GM12878 (cell line): Measurements from ENCODE around the gene CNNM3. TPM values are rescaled to one million over a fixed set of nuclear protein-coding genes. Genes with fewer than 3 reads are reported as not detected.

ENCODE experiments used
- ATAC-seq: fragments of 200-7000 bp; cut with Tn5 transposase; 3 replicates; pipeline ENCODE4 v1.9.1; 2020; ENCODE audit warnings: mild to moderate bottlenecking, moderate library complexity
- BruUV-seq: library from RNA; stranded (reverse); fragments of 400-500 nt; replicated peaks from 2 replicates; lab custom pipeline; 2021; lab: Mats Ljungman, UMichigan
- CTCF ChIA-PET: fragments of 300-600 bp; sonication (Branson Sonifier 250); formaldehyde crosslinking; extraction: SDS; loops from one replicate; lab custom pipeline; 2021; ENCODE audit warnings: inconsistent platforms; lab: Yijun Ruan, JAX
- POLR2A ChIA-PET: fragments of 350-600 bp; formaldehyde crosslinking; extraction: SDS; loops from one replicate; lab custom pipeline; 2021; ENCODE audit warnings: inconsistent platforms; lab: Charles Lee
- RAD21 ChIA-PET: fragments of 300-600 bp; sonication (Branson Sonifier 250); formaldehyde crosslinking; loops from one replicate; lab custom pipeline; 2023; ENCODE audit warnings: antibody characterized with exemption; ENCODE audit not compliant: unreplicated experiment; lab: Charles Lee
- SMC1A ChIA-PET: fragments of 300-600 bp; sonication (Branson Sonifier 250); formaldehyde crosslinking; loops from one replicate; lab custom pipeline; 2023; ENCODE audit not compliant: unreplicated experiment, uncharacterized antibody; lab: Charles Lee
- DNase-seq: peaks from one replicate; pipeline ENCODE4 v3.0.0-alpha.2; 2011; ENCODE audit warnings: low read depth, low spot score
- FAIRE-seq: peaks from 3 replicates; lab custom pipeline; 2011; peaks lifted over from hg19 to GRCh38; lab: Jason Lieb, UNC
- H2AFZ ChIP-seq: 2 replicates; pipeline ENCODE4 v1.6.0; 2011; ENCODE audit warnings: low read depth, low read length, control low read depth; ENCODE audit not compliant: control insufficient read depth
- H3K27ac ChIP-seq: 2 replicates; pipeline ENCODE4 v1.5.1; 2011; ENCODE audit warnings: control low read depth; ENCODE audit not compliant: control insufficient read depth, insufficient read depth
- H3K27me3 ChIP-seq, 2 experiments: replicated peaks in 1 of 2; 2 replicates each; pipeline versions ENCODE4 v1.6.0 to v1.6.1; 2011; ENCODE audit warnings: low read length in 1 of 2; ENCODE audit not compliant: control insufficient read depth in 2 of 2, insufficient read depth in 2 of 2
- H3K36me3 ChIP-seq, 2 experiments: 2 replicates each; pipeline ENCODE4 v1.5.1; 2011; ENCODE audit warnings: low read length in 1 of 2; ENCODE audit not compliant: control insufficient read depth in 2 of 2, insufficient read depth in 2 of 2
- H3K4me1 ChIP-seq: 2 replicates; pipeline ENCODE4 v1.6.1; 2011; ENCODE audit warnings: mild to moderate bottlenecking, low read length, moderate library complexity, mixed read lengths; ENCODE audit not compliant: control insufficient read depth, insufficient read depth
- H3K4me2 ChIP-seq: 2 replicates; pipeline ENCODE4 v1.6.0; 2011; ENCODE audit warnings: control low read depth; ENCODE audit not compliant: control insufficient read depth, insufficient read depth
- H3K4me3 ChIP-seq: fragments of 200-600 bp; sonication (generic); 2 replicates; pipeline ENCODE4 v1.5.1; 2016
- H3K79me2 ChIP-seq: 2 replicates; pipeline ENCODE4 v1.6.0; 2011; ENCODE audit warnings: low read length; ENCODE audit not compliant: control insufficient read depth, insufficient read depth
- H3K9ac ChIP-seq: 2 replicates; pipeline ENCODE4 v1.8.0; 2011; ENCODE audit warnings: low read length, control low read depth, mixed read lengths; ENCODE audit not compliant: control insufficient read depth, insufficient read depth
- H3K9me3 ChIP-seq: replicated peaks from 3 replicates; pipeline ENCODE4 v1.5.1; 2011; ENCODE audit warnings: mild to moderate bottlenecking, low read length; ENCODE audit not compliant: control insufficient read depth, insufficient read depth
- H4K20me1 ChIP-seq: 2 replicates; pipeline ENCODE4 v1.6.0; 2011; ENCODE audit not compliant: control insufficient read depth, insufficient read depth
- POLR2A ChIP-seq: IDR thresholded peaks from 2 replicates; pipeline ENCODE4 v1.6.1; 2011; ENCODE audit warnings: low read depth, mild to moderate bottlenecking, low read length
- ZBTB4 ChIP-seq: fragments of 450-650 bp; formaldehyde crosslinking; IDR thresholded peaks from 2 replicates; pipeline ENCODE4 v1.4.0; 2022; ENCODE audit warnings: mild to moderate bottlenecking, moderate library complexity
- WGBS: methylation state at CpG from one replicate; pipeline ENCODE4 v1.1.6; 2016; ENCODE audit warnings: low lambda C conversion rate; ENCODE audit not compliant: insufficient replicate concordance, insufficient coverage; ENCODE audit errors: missing lambda C conversion rate; 5-methylcytosine and 5-hydroxymethylcytosine counted together
- in situ Hi-C: fragments of 300-500 bp; cut with MboI; formaldehyde crosslinking; loops from 9 replicates; pipeline ENCODE4 v1.14.3; 2018; ENCODE audit warnings: mixed read lengths
- intact Hi-C: fragments of 100-400 bp; cut with micrococcal nuclease; formaldehyde crosslinking; loops from one replicate; pipeline ENCODE4 v1.14.2; 2022; ENCODE audit not compliant: unreplicated experiment
- polyA plus RNA-seq, 11 experiments: library from polyadenylated mRNA; depleted of rRNA in 4 of 11; unstranded in 6 of 11; stranded (reverse) in 5 of 11; fragments of >200 nt; fragmentation: Nextera tagmentation in 4 of 11; fragmentation: Illumina TruSeq in 1 of 11; extraction: Ambion mirVana in 4 of 11; extraction: Trizol in 1 of 11; gene quantifications; 1 replicate in 1 of 11; 2 replicates in 10 of 11; pipeline versions ENCODE4 v1.2.1 to v1.2.3, GENCODE V29; 2011 to 2016; ENCODE audit warnings: inconsistent platforms in 2 of 11, missing spikeins in 2 of 11, low read depth in 1 of 11
- total RNA-seq, 4 experiments: library from RNA; depleted of rRNA in 3 of 4; stranded (reverse); fragments of >200 nt in 3 of 4; fragmentation: Illumina TruSeq in 1 of 4; extraction: Trizol in 1 of 4; gene quantifications; 2 replicates each; pipeline versions ENCODE4 v1.2.1 to v1.2.3, GENCODE V29; 2013 to 2021

Gene CNNM3
- total and polyA plus RNA-seq, 10 of the 15 experiments (the other 5 are each of a cell fraction or from before 2014, with no cell fraction given) = 0.72 to 14.3 (median 4.0) TPM

GRCh38 chr2:96839875-96840850, 24.1 kb downstream of the CNNM3 start:
- Histone ChIP-seq H3K27ac (no peak overlapping the region), H3K27me3 (no peaks in the 10 kb centered on the region), H3K36me3 (no peaks in the 10 kb centered on the region; a peak in 1 of 4 replicates), H3K9ac (no peak overlapping the region), H3K4me3 (no peak overlapping the region), H3K4me2 (no peak overlapping the region; the same call in 1 of the 2 replicates), H4K20me1 (no peaks in the 10 kb centered on the region), H3K9me3 (no peaks in the 10 kb centered on the region), H3K4me1 (peaks cover 9% of the 10 kb centered on the region), H2AFZ (no peak overlapping the region), H3K79me2 (no peaks in the 10 kb centered on the region)
- CTCF ChIA-PET = interaction anchor here (0.5 to 1.8 kb wide), 2 partner anchors 17 to 234 kb away, joined by 3 to 6 read pairs; partner anchors contain the start of gene ANKRD39
- in situ Hi-C loops (no loop called here), intact Hi-C loops (no loop called here)
- no TSS peak for BruUV-seq
- no peak for ATAC-seq
- POLR2A ChIA-PET = no interaction called here
- SMC1A ChIA-PET = interaction anchor here (0.6 to 0.8 kb wide), 2 partner anchors 12 to 37 kb away, joined by 3 read pairs; no protein-coding TSS in a partner anchor
- TF ChIP-seq ZBTB4 (CRISPR knock-in tag) (no peak), POLR2A (peak; percentile 39)
- 97% methylated on average over 36 of the region's 37 CpGs for WGBS
- no peak for FAIRE-seq
- RAD21 ChIA-PET = interaction anchor here (1.7 kb wide), 1 partner anchor 18 kb away, joined by 8 read pairs; the partner anchor contains the start of gene ANKRD39
- no peak for DNase-seq
